HG02840 (cell line): Measurements from ENCODE around the gene ABCB10.
"Not testable (repeated sequence)": the region's sequence is repeated elsewhere in the genome, so short reads cannot be mapped to it uniquely, and the experiment has no call there.

Source experiments
- ATAC-seq: cut with Tn5 transposase; IDR thresholded peaks from one replicate; pipeline ENCODE4 v1.9.1; 2021; ENCODE audit warnings: mild to moderate bottlenecking, moderate library complexity, moderate number of reproducible peaks; ENCODE audit not compliant: unreplicated experiment, low FRiP score

ABCB10 gene

GRCh38 chr1:229480495-229480894 is 78.0 kb downstream of the ABCB10 start:
- no peak for ATAC-seq

- ATAC-seq = peak; percentile 70
Measured at GRCh38 chr1:229479660-229480399, 78.7 kb downstream of the ABCB10 start.

- ATAC-seq = peak; percentile 58
Measured at GRCh38 chr1:229478852-229479251, 79.7 kb downstream of the ABCB10 start.

- ATAC-seq = not testable (repeated sequence)
Measured at GRCh38 chr1:229475859-229476258, 82.6 kb downstream of the ABCB10 start.

- ATAC-seq = no peak
Measured at GRCh38 chr1:229474509-229474908, 84.0 kb downstream of the ABCB10 start.

GRCh38 chr1:229471175-229471574 is 87.3 kb downstream of the ABCB10 start:
- ATAC-seq = no peak

- no peak for ATAC-seq
Measured at GRCh38 chr1:229470406-229471043, 88.0 kb downstream of the ABCB10 start.

GRCh38 chr1:229466887-229467286 is 91.6 kb downstream of the ABCB10 start:
- no peak for ATAC-seq
